K562 (cell line): ENCODE measurements around the gene HFE. TPM values are rescaled to one million over a fixed set of nuclear protein-coding genes. Genes with fewer than 3 reads are reported as not detected.

Source experiments
- CSDE1 ChIP-seq, 2 experiments: fragments of 450-650 bp; IDR thresholded peaks; 2 replicates each; pipeline ENCODE4 v1.6.1; 2016; ENCODE audit warnings: mild to moderate bottlenecking in 1 of 2
- ERF ChIP-seq: fragments of 450-650 bp; formaldehyde crosslinking; IDR thresholded peaks from 2 replicates; pipeline ENCODE4 v1.4.0; 2020; ENCODE audit warnings: mild to moderate bottlenecking, mixed read lengths
- FOSL1 ChIP-seq: fragments of 200-800 bp; sonication (Bioruptor generic); conservative IDR thresholded peaks from 2 replicates; pipeline ENCODE4 v1.6.1; 2016; ENCODE audit warnings: missing genetic modification characterization, missing compliant biosample characterization
- GTF2A2 ChIP-seq: IDR thresholded peaks from 2 replicates; pipeline ENCODE4 v1.6.1; 2016; ENCODE audit warnings: mild to moderate bottlenecking, missing genetic modification characterization, missing compliant biosample characterization
- HMGN3 ChIP-seq: IDR thresholded peaks from 2 replicates; pipeline ENCODE4 v1.6.1; 2011; ENCODE audit warnings: borderline replicate concordance, low read depth, mild to moderate bottlenecking, mixed read lengths, low read length; ENCODE audit not compliant: insufficient read length; ENCODE audit errors: extremely low read depth
- NONO ChIP-seq, 2 experiments: fragments of 200-400 bp in 1 of 2; fragments of 450-650 bp in 1 of 2; formaldehyde crosslinking in 1 of 2; IDR thresholded peaks; 2 replicates each; pipeline ENCODE4 v1.6.1; 2017; ENCODE audit warnings: low read depth in 2 of 2, mild to moderate bottlenecking in 2 of 2, moderate library complexity in 2 of 2, low read length in 1 of 2
- PML ChIP-seq: IDR thresholded peaks from 2 replicates; pipeline ENCODE4 v1.6.1; 2012; ENCODE audit warnings: low read length, inconsistent platforms
- TAF7 ChIP-seq: fragments of 450-650 bp; IDR thresholded peaks from 2 replicates; pipeline ENCODE4 v1.6.1; 2016; ENCODE audit warnings: missing genetic modification characterization, missing compliant biosample characterization
- ZNF12 ChIP-seq: sonication (generic); formaldehyde crosslinking; IDR thresholded peaks from 2 replicates; pipeline ENCODE4 v1.4.0; 2020; ENCODE audit warnings: mild to moderate bottlenecking, missing genetic modification reagents
- ZNF431 ChIP-seq: sonication (generic); formaldehyde crosslinking; IDR thresholded peaks from 2 replicates; pipeline ENCODE4 v1.8.0; 2022; ENCODE audit warnings: mild to moderate bottlenecking, missing genetic modification reagents
- polyA plus RNA-seq, 8 experiments: library from polyadenylated mRNA; depleted of rRNA in 4 of 8; stranded (reverse) in 5 of 8; unstranded in 3 of 8; fragments of >200 nt; fragmentation: Nextera tagmentation in 2 of 8; fragmentation: Illumina TruSeq in 1 of 8; extraction: Ambion mirVana in 2 of 8; extraction: Trizol in 1 of 8; gene quantifications; 2 replicates each; pipeline versions ENCODE4 v1.2.1 to v1.2.3, GENCODE V29; 2011 to 2014; ENCODE audit warnings: inconsistent platforms in 1 of 8, missing spikeins in 1 of 8
- total RNA-seq, 7 experiments: library from RNA; depleted of rRNA in 6 of 7; stranded (reverse); fragments of >200 nt in 6 of 7; fragmentation: Illumina TruSeq in 2 of 7; extraction: Trizol in 2 of 7; gene quantifications; 2 replicates each; pipeline versions ENCODE4 v1.2.1 to v1.2.3, GENCODE V29; 2011 to 2021; ENCODE audit warnings: low replicate concordance in 1 of 7
- TF ChIP-seq, protein P1 (sequence below), 3 experiments: IDR thresholded peaks in 2 of 3; conservative IDR thresholded peaks in 1 of 3; 2 replicates each; pipeline ENCODE4 v1.5.1; 2011 to 2012; ENCODE audit warnings: low read length in 3 of 3, mild to moderate bottlenecking in 3 of 3, control low read depth in 2 of 3, improper control_type of control experiment in 1 of 3, inconsistent platforms in 1 of 3, low read depth in 1 of 3, mixed read lengths in 1 of 3, moderate library complexity in 1 of 3; ENCODE audit not compliant: insufficient read depth in 2 of 3
- TF ChIP-seq, protein P2 (sequence below), 2 experiments: fragments of 150-350 bp in 1 of 2; IDR thresholded peaks; 2 replicates each; pipeline ENCODE4 v1.6.1; 2012 to 2016; ENCODE audit warnings: low read depth in 2 of 2, low read length in 2 of 2, mild to moderate bottlenecking in 1 of 2, moderate library complexity in 1 of 2
- TF ChIP-seq, protein P3 (sequence below): sonication (generic); formaldehyde crosslinking; IDR thresholded peaks from 2 replicates; pipeline ENCODE4 v1.8.0; 2022; ENCODE audit warnings: mild to moderate bottlenecking, missing genetic modification reagents

HFE gene
- total and polyA plus RNA-seq, 9 of the 15 experiments (the other 6 are each of a cell fraction or from before 2014, with no cell fraction given): 0.14 to 1.2 (median 0.76) TPM

DNA sequence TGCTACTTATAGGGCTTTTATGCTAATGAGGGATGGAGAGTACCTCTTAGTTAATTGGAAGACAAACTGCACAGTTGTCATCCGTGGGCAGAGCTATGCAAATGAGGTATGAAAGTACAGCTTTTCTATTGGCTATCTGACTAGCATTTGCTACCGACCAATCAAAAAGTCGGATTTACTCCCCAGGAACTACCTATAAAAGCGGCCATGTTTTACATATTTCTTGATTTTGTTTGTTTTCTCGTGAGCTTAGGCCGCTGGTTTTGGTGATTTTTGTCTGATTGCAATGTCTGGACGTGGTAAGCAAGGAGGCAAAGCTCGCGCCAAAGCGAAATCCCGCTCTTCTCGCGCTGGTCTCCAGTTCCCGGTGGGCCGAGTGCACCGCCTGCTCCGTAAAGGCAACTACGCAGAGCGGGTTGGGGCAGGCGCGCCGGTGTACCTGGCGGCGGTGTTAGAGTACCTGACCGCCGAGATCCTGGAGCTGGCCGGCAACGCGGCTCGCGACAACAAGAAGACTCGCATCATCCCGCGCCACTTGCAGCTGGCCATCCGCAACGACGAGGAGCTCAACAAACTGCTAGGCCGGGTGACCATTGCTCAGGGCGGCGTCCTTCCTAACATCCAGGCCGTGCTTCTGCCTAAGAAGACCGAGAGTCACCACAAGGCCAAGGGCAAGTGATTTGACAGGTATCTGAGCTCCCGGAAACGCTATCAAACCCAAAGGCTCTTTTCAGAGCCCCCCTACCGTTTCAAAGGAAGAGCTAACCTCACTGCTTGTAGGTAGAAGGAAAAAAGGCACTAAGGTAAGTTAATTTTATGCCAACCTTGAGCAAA lies 36.9 kb downstream of the HFE start (continued):
- TF ChIP-seq, protein P1, sequence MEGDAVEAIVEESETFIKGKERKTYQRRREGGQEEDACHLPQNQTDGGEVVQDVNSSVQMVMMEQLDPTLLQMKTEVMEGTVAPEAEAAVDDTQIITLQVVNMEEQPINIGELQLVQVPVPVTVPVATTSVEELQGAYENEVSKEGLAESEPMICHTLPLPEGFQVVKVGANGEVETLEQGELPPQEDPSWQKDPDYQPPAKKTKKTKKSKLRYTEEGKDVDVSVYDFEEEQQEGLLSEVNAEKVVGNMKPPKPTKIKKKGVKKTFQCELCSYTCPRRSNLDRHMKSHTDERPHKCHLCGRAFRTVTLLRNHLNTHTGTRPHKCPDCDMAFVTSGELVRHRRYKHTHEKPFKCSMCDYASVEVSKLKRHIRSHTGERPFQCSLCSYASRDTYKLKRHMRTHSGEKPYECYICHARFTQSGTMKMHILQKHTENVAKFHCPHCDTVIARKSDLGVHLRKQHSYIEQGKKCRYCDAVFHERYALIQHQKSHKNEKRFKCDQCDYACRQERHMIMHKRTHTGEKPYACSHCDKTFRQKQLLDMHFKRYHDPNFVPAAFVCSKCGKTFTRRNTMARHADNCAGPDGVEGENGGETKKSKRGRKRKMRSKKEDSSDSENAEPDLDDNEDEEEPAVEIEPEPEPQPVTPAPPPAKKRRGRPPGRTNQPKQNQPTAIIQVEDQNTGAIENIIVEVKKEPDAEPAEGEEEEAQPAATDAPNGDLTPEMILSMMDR (IDR thresholded peaks at IDR 0.05 in 2 of 3, conservative IDR thresholded peaks at IDR 0.05 in 1 of 3; ENCODE audit: insufficient read depth in 2 of 3, low read depth in 1 of 3, low read length in 3 of 3): peak in 2 of 3 experiments; percentile 14; a peak in 1 of 6 replicates
- TF ChIP-seq, protein P2, sequence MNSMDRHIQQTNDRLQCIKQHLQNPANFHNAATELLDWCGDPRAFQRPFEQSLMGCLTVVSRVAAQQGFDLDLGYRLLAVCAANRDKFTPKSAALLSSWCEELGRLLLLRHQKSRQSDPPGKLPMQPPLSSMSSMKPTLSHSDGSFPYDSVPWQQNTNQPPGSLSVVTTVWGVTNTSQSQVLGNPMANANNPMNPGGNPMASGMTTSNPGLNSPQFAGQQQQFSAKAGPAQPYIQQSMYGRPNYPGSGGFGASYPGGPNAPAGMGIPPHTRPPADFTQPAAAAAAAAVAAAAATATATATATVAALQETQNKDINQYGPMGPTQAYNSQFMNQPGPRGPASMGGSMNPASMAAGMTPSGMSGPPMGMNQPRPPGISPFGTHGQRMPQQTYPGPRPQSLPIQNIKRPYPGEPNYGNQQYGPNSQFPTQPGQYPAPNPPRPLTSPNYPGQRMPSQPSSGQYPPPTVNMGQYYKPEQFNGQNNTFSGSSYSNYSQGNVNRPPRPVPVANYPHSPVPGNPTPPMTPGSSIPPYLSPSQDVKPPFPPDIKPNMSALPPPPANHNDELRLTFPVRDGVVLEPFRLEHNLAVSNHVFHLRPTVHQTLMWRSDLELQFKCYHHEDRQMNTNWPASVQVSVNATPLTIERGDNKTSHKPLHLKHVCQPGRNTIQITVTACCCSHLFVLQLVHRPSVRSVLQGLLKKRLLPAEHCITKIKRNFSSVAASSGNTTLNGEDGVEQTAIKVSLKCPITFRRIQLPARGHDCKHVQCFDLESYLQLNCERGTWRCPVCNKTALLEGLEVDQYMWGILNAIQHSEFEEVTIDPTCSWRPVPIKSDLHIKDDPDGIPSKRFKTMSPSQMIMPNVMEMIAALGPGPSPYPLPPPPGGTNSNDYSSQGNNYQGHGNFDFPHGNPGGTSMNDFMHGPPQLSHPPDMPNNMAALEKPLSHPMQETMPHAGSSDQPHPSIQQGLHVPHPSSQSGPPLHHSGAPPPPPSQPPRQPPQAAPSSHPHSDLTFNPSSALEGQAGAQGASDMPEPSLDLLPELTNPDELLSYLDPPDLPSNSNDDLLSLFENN (IDR thresholded peaks at IDR 0.05; ENCODE audit: low read depth in 2 of 2, low read length in 2 of 2): peak in 1 of 2 experiments; percentile 24; a peak in 1 of 4 replicates
- peak; percentile 97 for TF ChIP-seq GTF2A2 (tag)
- TF ChIP-seq ERF (CRISPR knock-in tag): no peak
- peak; percentile 89 for TF ChIP-seq TAF7 (tag)
- TF ChIP-seq FOSL1 (tag): 0 out of 2 replicates have a peak, but pooled peaks have one; percentile 5
- TF ChIP-seq HMGN3: peak; percentile 60
- TF ChIP-seq PML: peak; percentile 96
- TF ChIP-seq, protein P3, sequence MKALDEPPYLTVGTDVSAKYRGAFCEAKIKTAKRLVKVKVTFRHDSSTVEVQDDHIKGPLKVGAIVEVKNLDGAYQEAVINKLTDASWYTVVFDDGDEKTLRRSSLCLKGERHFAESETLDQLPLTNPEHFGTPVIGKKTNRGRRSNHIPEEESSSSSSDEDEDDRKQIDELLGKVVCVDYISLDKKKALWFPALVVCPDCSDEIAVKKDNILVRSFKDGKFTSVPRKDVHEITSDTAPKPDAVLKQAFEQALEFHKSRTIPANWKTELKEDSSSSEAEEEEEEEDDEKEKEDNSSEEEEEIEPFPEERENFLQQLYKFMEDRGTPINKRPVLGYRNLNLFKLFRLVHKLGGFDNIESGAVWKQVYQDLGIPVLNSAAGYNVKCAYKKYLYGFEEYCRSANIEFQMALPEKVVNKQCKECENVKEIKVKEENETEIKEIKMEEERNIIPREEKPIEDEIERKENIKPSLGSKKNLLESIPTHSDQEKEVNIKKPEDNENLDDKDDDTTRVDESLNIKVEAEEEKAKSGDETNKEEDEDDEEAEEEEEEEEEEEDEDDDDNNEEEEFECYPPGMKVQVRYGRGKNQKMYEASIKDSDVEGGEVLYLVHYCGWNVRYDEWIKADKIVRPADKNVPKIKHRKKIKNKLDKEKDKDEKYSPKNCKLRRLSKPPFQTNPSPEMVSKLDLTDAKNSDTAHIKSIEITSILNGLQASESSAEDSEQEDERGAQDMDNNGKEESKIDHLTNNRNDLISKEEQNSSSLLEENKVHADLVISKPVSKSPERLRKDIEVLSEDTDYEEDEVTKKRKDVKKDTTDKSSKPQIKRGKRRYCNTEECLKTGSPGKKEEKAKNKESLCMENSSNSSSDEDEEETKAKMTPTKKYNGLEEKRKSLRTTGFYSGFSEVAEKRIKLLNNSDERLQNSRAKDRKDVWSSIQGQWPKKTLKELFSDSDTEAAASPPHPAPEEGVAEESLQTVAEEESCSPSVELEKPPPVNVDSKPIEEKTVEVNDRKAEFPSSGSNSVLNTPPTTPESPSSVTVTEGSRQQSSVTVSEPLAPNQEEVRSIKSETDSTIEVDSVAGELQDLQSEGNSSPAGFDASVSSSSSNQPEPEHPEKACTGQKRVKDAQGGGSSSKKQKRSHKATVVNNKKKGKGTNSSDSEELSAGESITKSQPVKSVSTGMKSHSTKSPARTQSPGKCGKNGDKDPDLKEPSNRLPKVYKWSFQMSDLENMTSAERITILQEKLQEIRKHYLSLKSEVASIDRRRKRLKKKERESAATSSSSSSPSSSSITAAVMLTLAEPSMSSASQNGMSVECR (CRISPR knock-in tag): peak; percentile 89
- peak in 1 of 2 experiments; percentile 57; a peak in 1 of 4 replicates for TF ChIP-seq CSDE1 (IDR thresholded peaks at IDR 0.05)
- peak; percentile 82 for TF ChIP-seq ZNF12 (CRISPR knock-in tag)
- peak; percentile 77 for TF ChIP-seq ZNF431 (CRISPR knock-in tag)
- no peak; a peak in 1 of 4 replicates for TF ChIP-seq NONO (IDR thresholded peaks at IDR 0.05; ENCODE audit: low read depth in 2 of 2, low read length in 1 of 2)
